AG09319 (cell line): ENCODE measurements around the gene SSBP3.

Source experiments
- DNase-seq: peaks from one replicate; pipeline ENCODE4 v3.0.0-alpha.2; 2010; ENCODE audit warnings: low read depth; ENCODE audit errors: extremely low read depth
- TF ChIP-seq, protein P1 (sequence below): IDR thresholded peaks from 2 replicates; pipeline ENCODE4 v1.5.1; 2011; ENCODE audit warnings: low read depth, mild to moderate bottlenecking, inconsistent platforms, low read length, moderate library complexity

SSBP3 gene

DNA sequence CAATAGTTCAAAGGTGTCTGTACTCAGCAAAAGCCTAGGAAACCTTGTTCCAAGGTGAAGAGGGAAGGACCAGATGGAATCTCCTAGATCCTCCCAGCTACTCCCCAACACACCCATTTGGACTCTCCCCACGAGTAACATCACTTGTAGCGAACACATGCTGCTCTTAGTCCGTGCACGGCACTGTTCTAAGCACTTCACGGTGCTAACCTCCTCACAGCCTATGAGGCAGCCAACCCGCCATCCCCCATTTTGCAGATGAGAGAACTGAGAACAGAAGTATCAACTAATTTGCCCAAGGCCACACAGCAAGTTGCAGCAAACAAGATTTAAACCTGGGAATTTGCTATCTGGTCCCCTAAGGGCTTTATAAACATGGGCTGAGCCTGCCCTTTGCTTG is 182.0 kb downstream of the SSBP3 start:
- DNase-seq: no peak
- TF ChIP-seq, protein P1, sequence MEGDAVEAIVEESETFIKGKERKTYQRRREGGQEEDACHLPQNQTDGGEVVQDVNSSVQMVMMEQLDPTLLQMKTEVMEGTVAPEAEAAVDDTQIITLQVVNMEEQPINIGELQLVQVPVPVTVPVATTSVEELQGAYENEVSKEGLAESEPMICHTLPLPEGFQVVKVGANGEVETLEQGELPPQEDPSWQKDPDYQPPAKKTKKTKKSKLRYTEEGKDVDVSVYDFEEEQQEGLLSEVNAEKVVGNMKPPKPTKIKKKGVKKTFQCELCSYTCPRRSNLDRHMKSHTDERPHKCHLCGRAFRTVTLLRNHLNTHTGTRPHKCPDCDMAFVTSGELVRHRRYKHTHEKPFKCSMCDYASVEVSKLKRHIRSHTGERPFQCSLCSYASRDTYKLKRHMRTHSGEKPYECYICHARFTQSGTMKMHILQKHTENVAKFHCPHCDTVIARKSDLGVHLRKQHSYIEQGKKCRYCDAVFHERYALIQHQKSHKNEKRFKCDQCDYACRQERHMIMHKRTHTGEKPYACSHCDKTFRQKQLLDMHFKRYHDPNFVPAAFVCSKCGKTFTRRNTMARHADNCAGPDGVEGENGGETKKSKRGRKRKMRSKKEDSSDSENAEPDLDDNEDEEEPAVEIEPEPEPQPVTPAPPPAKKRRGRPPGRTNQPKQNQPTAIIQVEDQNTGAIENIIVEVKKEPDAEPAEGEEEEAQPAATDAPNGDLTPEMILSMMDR: no peak

GRCh38 chr1:54223441-54224202 is 182.6 kb downstream of the SSBP3 start:
- DNase-seq: no peak
- TF ChIP-seq, protein P1: no peak

GRCh38 chr1:54222711-54223110 is 183.5 kb downstream of the SSBP3 start:
- no peak for DNase-seq
- TF ChIP-seq, protein P1: no peak

DNA sequence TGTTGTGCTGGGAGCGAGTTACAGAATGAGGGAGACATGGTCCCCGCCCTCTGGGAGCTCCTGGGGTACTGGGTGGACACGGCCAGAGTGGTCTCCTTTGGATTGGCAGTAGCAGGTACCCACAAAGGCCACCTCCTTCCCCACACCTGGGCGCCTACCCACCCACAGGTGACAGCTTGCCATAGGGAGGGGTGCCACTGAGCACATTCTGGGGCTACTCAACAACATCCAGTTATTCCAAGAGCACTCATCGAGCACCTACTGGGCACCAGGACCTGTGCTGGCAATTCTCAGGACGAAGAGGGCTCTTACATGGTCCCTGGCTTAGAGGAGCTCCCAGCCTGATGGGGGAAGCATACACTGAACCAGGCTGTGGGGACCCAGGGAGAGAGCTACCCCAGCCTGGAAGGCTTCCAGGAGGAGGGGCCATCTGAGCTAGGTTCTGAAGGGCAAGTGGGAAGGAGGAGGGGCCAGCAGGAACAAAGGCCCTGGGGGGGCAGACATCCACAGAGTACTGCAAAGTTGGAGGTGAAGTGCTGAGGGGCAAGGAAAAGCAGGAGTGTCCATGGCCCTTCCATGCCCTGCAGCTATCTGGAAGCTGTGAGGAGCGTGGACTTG is 184.2 kb downstream of the SSBP3 start:
- no peak for DNase-seq

DNA sequence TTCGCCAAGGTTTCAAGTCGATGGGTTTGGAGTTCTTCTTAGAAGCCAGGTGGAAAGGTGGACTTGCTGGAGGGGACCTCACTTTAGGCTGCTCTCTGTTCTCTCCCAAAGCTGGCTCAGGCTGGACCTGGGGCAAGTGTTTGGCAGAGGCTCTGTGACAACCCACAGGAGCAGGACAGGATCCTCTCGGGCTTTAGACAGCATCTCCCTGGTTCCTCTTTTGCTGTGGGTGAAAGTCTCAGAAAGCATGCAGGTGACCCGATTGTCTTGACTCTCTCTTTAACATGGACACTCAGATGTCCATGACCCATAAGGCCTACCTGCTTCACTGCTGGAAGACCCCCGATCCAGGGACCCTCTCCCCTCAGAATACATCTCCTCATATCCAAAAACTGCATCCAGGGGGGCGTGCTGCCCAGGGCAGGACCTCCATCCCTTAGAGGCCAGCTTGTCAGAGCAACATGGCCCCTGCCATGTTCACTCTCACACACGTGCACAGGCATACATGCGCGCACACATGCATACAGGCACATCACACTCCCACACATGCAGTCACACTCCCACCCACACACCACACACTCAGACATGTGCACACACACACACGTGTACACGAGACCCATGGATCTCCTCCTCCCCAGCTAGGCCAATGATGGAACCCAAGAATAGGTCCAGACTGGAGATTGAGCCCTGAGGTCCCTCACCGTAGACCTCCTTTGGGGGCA is 184.9 kb downstream of the SSBP3 start:
- no peak for DNase-seq
- TF ChIP-seq, protein P1: no peak

More for the DNA sequence above, 184.2 kb downstream of the SSBP3 start:
- TF ChIP-seq, protein P1: no peak

GRCh38 chr1:54220004-54220811 is 186.0 kb downstream of the SSBP3 start:
- TF ChIP-seq, protein P1: no peak
- DNase-seq: peak; percentile 62
